HG03439 (cell line): ENCODE results near the gene ASGR1.
"Not testable (repeated sequence)": the region's sequence is repeated elsewhere in the genome, so short reads cannot be mapped to it uniquely, and the experiment has no call there.

Experiments
- ATAC-seq: cut with Tn5 transposase; IDR thresholded peaks from one replicate; pipeline ENCODE4 v1.9.1; 2021; ENCODE audit warnings: mild to moderate bottlenecking, moderate library complexity; ENCODE audit not compliant: unreplicated experiment

The ASGR1 gene

GRCh38 chr17:7191069-7191468 is 11.9 kb upstream of the ASGR1 start:
- ATAC-seq = no peak

- ATAC-seq = no peak
Observed at GRCh38 chr17:7190276-7190917, 11.2 kb upstream of the ASGR1 start.

GRCh38 chr17:7186241-7186640 is 7.1 kb upstream of the ASGR1 start:
- ATAC-seq = no peak

- ATAC-seq = no peak
Observed at GRCh38 chr17:7184647-7185046, 5.5 kb upstream of the ASGR1 start.

GRCh38 chr17:7184091-7184488 is 4.9 kb upstream of the ASGR1 start:
- ATAC-seq = no peak

- no peak for ATAC-seq
Observed at GRCh38 chr17:7183433-7184090, 4.4 kb upstream of the ASGR1 start.

GRCh38 chr17:7182101-7182500 is 2.9 kb upstream of the ASGR1 start:
- ATAC-seq = not testable (repeated sequence)

- ATAC-seq = no peak
Observed at GRCh38 chr17:7178973-7179316, 225 bp downstream of the ASGR1 start.

- ATAC-seq = no peak
Observed at GRCh38 chr17:7177954-7178477, 1.2 kb downstream of the ASGR1 start.

GRCh38 chr17:7177191-7177953 is 1.8 kb downstream of the ASGR1 start:
- ATAC-seq = no peak

GRCh38 chr17:7176841-7177190 is 2.4 kb downstream of the ASGR1 start:
- no peak for ATAC-seq

GRCh38 chr17:7176107-7176840 is 2.9 kb downstream of the ASGR1 start:
- ATAC-seq = no peak

GRCh38 chr17:7175330-7175733 is 3.8 kb downstream of the ASGR1 start:
- ATAC-seq = no peak

GRCh38 chr17:7174603-7175326 is 4.4 kb downstream of the ASGR1 start:
- no peak for ATAC-seq

GRCh38 chr17:7173687-7174602 is 5.2 kb downstream of the ASGR1 start:
- no peak for ATAC-seq

GRCh38 chr17:7172522-7173191 is 6.5 kb downstream of the ASGR1 start:
- not testable (repeated sequence) for ATAC-seq

- ATAC-seq = not testable (repeated sequence)
Observed at GRCh38 chr17:7169565-7169908, 9.6 kb downstream of the ASGR1 start.

- ATAC-seq = not testable (repeated sequence)
Observed at GRCh38 chr17:7168841-7169564, 10.2 kb downstream of the ASGR1 start.
